K562 (cell line): Measurements from ENCODE around the gene CLDN10.

ENCODE experiments used
- CEBPB ChIP-seq: fragments of 450-650 bp; IDR thresholded peaks from 2 replicates; pipeline ENCODE4 v1.6.1; 2016; ENCODE audit warnings: missing genetic modification characterization, missing compliant biosample characterization
- CTCF ChIP-seq, 3 experiments: IDR thresholded peaks in 2 of 3; conservative IDR thresholded peaks in 1 of 3; 2 replicates each; pipeline ENCODE4 v1.5.1; 2011 to 2012; ENCODE audit warnings: low read length in 3 of 3, mild to moderate bottlenecking in 3 of 3, control low read depth in 2 of 3, improper control_type of control experiment in 1 of 3, inconsistent platforms in 1 of 3, low read depth in 1 of 3, mixed read lengths in 1 of 3, moderate library complexity in 1 of 3; ENCODE audit not compliant: insufficient read depth in 2 of 3
- EHMT2 ChIP-seq: fragments of 450-650 bp; IDR thresholded peaks from 2 replicates; pipeline ENCODE4 v1.6.1; 2018; ENCODE audit warnings: antibody characterized with exemption
- EZH2 ChIP-seq: IDR thresholded peaks from 2 replicates; pipeline ENCODE4 v1.6.1; 2012; ENCODE audit warnings: low read depth, mild to moderate bottlenecking, inconsistent platforms, low read length, borderline replicate concordance
- JUND ChIP-seq, 2 experiments: IDR thresholded peaks; 2 replicates in 1 of 2; 3 replicates in 1 of 2; pipeline ENCODE4 v1.6.1; 2011; ENCODE audit warnings: borderline replicate concordance in 2 of 2, low read depth in 2 of 2, low read length in 2 of 2, improper control_type of control experiment in 1 of 2, missing biosample characterization in 1 of 2, missing genetic modification characterization in 1 of 2, missing genetic modification reagents in 1 of 2
- NELFE ChIP-seq: IDR thresholded peaks from 2 replicates; pipeline ENCODE4 v1.6.1; 2011; ENCODE audit warnings: mild to moderate bottlenecking; ENCODE audit not compliant: insufficient read depth, insufficient read length
- NR3C1 ChIP-seq: sonication (generic); formaldehyde crosslinking; IDR thresholded peaks from 2 replicates; pipeline ENCODE4 v1.8.1; 2022; ENCODE audit warnings: missing genetic modification reagents
- REST ChIP-seq, 2 experiments: fragments of 450-650 bp; formaldehyde crosslinking in 1 of 2; IDR thresholded peaks; 2 replicates each; pipeline versions ENCODE4 v1.4.0 to v1.6.1; 2014 to 2020; ENCODE audit warnings: mild to moderate bottlenecking in 2 of 2, borderline replicate concordance in 1 of 2, low read depth in 1 of 2
- SMAD1 ChIP-seq: fragments of 150-350 bp; IDR thresholded peaks from 2 replicates; pipeline ENCODE4 v1.6.1; 2014; ENCODE audit warnings: low read length, low read depth; ENCODE audit not compliant: partially characterized antibody
- USF2 ChIP-seq: sonication (generic); formaldehyde crosslinking; IDR thresholded peaks from 2 replicates; pipeline ENCODE4 v1.5.0; 2020; ENCODE audit warnings: missing genetic modification reagents
- ZBTB17 ChIP-seq: fragments of 450-650 bp; formaldehyde crosslinking; IDR thresholded peaks from 2 replicates; pipeline ENCODE4 v1.4.0; 2020; ENCODE audit warnings: mild to moderate bottlenecking
- ZNF121 ChIP-seq: sonication (generic); formaldehyde crosslinking; conservative IDR thresholded peaks from 2 replicates; pipeline ENCODE4 v1.8.0; 2022; ENCODE audit warnings: missing genetic modification reagents
- ZNF695 ChIP-seq: fragments of 450-650 bp; formaldehyde crosslinking; IDR thresholded peaks from 2 replicates; pipeline ENCODE4 v1.4.0; 2020; ENCODE audit warnings: mild to moderate bottlenecking, moderate library complexity
- ZZZ3 ChIP-seq: fragments of 450-650 bp; IDR thresholded peaks from 2 replicates; pipeline ENCODE4 v1.6.1; 2016; ENCODE audit warnings: antibody characterized with exemption, mild to moderate bottlenecking, moderate library complexity

- TF ChIP-seq NR3C1 (CRISPR knock-in tag): no peak
- no peak for TF ChIP-seq EHMT2
- TF ChIP-seq JUND (IDR thresholded peaks at IDR 0.05; ENCODE audit: borderline replicate concordance, low read depth, low read length): no peak
- TF ChIP-seq JUND (tag; IDR thresholded peaks at IDR 0.05; ENCODE audit: borderline replicate concordance, low read depth, low read length): no peak
- no peak for TF ChIP-seq CEBPB (tag)
- no peak for TF ChIP-seq SMAD1
- TF ChIP-seq ZNF121 (CRISPR knock-in tag): no peak
- TF ChIP-seq ZBTB17 (CRISPR knock-in tag): no peak
- TF ChIP-seq ZZZ3: no peak
- TF ChIP-seq USF2 (CRISPR knock-in tag): no peak
- no peak for TF ChIP-seq CTCF (IDR thresholded peaks at IDR 0.05 in 2 of 3, conservative IDR thresholded peaks at IDR 0.05 in 1 of 3; ENCODE audit: insufficient read depth in 2 of 3, low read depth in 1 of 3, low read length in 3 of 3)
- no peak for TF ChIP-seq NELFE
- TF ChIP-seq EZH2: no peak
- TF ChIP-seq REST (IDR thresholded peaks at IDR 0.05; ENCODE audit: borderline replicate concordance): no peak
- no peak for TF ChIP-seq REST (CRISPR knock-in tag; IDR thresholded peaks at IDR 0.05; ENCODE audit: low read depth)
- TF ChIP-seq ZNF695 (CRISPR knock-in tag): no peak
These were observed 36.0 kb upstream of the CLDN10 start for GRCh38 chr13:95516492-95516891.
